Measurements from ENCODE around the gene KREMEN1.

- TF ChIP-seq POLR2AphosphoS5 (IDR thresholded peaks at IDR 0.05; ENCODE audit: borderline replicate concordance, low read depth, low read length) (no peak), EZH2 (IDR thresholded peaks at IDR 0.05) (no peak), FOXP2 (optimal IDR thresholded peaks at IDR 0.05; ENCODE audit: control extremely low read depth, extremely low read length, insufficient read depth) (no peak)
Measured at GRCh38 chr22:29133603-29134133, 60.8 kb downstream of the KREMEN1 start.

Data from SK-N-MC (cell line).